Measurements from ENCODE around the gene SPINK5. TPM values are rescaled to one million over a fixed set of nuclear protein-coding genes. Genes with fewer than 3 reads are reported as not detected.

SPINK5 gene
- total RNA-seq, 4 donors from 2014 or later = 0.06 to 1.2 (median 0.45) TPM; not detected in 1

DNA sequence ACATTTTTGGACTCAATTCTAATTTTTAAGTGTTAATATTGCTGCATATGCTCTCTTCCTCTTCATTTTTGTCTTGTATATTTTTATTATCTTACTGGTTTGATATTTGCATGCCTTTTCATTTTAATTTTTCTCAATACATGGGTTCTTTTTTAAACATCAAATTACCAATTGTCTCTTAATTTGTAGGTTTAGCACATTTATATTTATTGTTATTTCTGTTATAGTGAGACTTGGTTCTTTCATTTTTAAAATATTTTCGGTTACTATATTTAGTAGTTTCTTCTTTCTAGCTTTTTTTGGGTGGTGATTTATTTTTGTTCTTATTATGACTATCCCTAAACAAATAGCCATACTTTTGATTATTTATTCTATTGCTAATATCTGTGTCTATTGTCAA lies 19.4 kb downstream of the SPINK5 start:
- no peak for TF ChIP-seq POLR2A (IDR thresholded peaks at IDR 0.05; ENCODE audit: low read depth)
- TF ChIP-seq EP300 (IDR thresholded peaks at IDR 0.05) = no peak
- TF ChIP-seq, protein P1, sequence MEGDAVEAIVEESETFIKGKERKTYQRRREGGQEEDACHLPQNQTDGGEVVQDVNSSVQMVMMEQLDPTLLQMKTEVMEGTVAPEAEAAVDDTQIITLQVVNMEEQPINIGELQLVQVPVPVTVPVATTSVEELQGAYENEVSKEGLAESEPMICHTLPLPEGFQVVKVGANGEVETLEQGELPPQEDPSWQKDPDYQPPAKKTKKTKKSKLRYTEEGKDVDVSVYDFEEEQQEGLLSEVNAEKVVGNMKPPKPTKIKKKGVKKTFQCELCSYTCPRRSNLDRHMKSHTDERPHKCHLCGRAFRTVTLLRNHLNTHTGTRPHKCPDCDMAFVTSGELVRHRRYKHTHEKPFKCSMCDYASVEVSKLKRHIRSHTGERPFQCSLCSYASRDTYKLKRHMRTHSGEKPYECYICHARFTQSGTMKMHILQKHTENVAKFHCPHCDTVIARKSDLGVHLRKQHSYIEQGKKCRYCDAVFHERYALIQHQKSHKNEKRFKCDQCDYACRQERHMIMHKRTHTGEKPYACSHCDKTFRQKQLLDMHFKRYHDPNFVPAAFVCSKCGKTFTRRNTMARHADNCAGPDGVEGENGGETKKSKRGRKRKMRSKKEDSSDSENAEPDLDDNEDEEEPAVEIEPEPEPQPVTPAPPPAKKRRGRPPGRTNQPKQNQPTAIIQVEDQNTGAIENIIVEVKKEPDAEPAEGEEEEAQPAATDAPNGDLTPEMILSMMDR (IDR thresholded peaks at IDR 0.05) = no peak
- no peak for TF ChIP-seq POLR2AphosphoS5 (IDR thresholded peaks at IDR 0.05)
- no peak for DNase-seq (ENCODE audit: extremely low spot score)
- WGBS = 93% methylated on average over 1 of the region's 1 CpG

GRCh38 chr5:148084269-148084668 lies 20.5 kb downstream of the SPINK5 start:
- Histone ChIP-seq H3K36me3 (no peaks in the 10 kb centered on the region), H3K4me3 (no peak overlapping the region), H3K27ac (replicated peaks in 1 of 4) (no peak overlapping the region), H3K9me3 (peaks cover 0 to 5% (median 0%) of the 10 kb centered on the region in 4 donors), H3K27me3 (no peaks in the 10 kb centered on the region), H3K4me1 (no peaks in the 10 kb centered on the region)
- TF ChIP-seq POLR2A (IDR thresholded peaks at IDR 0.05; ENCODE audit: low read depth) (no peak), EP300 (IDR thresholded peaks at IDR 0.05) (no peak), POLR2AphosphoS5 (IDR thresholded peaks at IDR 0.05) (no peak)
- TF ChIP-seq, protein P1 (IDR thresholded peaks at IDR 0.05) = no peak
- 67% methylated on average over 2 of the region's 2 CpGs for WGBS
- intact Hi-C loops (cut with DNase I) = no loop called here
- DNase-seq (ENCODE audit: extremely low spot score) = no peak

More for the DNA sequence above, 19.4 kb downstream of the SPINK5 start:
- no peak overlapping the region for H3K27ac ChIP-seq (replicated peaks in 1 of 4)
- no peaks in the 10 kb centered on the region for H3K36me3 ChIP-seq
- H3K4me3 ChIP-seq = no peak overlapping the region
- no peaks in the 10 kb centered on the region for H3K27me3 ChIP-seq
- intact Hi-C loops (cut with DNase I) = no loop called here
- H3K4me1 ChIP-seq = no peaks in the 10 kb centered on the region
- H3K9me3 ChIP-seq = peaks cover 0 to 5% (median 0%) of the 10 kb centered on the region in 4 donors

DNA sequence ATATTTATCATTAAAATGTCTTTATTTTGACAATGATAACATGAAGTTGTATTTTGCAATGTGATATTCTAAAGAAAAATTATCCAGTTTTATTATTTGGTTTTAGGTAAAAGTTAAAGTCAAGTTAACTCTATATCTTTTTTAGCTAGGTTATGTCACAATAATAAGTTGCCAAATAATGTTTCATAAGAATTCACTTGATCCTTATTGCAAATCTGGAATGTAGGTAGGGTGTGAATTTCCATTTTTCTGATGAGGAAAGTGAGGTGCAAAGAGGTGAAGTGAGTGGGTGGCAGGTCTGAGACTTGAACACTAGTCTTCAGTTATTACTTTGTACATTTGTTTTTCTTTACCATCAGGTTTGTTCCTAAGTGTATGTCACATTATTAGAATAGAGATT lies 21.5 kb downstream of the SPINK5 start:
- no peak overlapping the region for H3K4me3 ChIP-seq
- no peaks in the 10 kb centered on the region for H3K27me3 ChIP-seq
- TF ChIP-seq POLR2A (IDR thresholded peaks at IDR 0.05; ENCODE audit: low read depth) = no peak
- TF ChIP-seq, protein P1 (IDR thresholded peaks at IDR 0.05) = no peak
- no peak for TF ChIP-seq EP300 (IDR thresholded peaks at IDR 0.05)
- TF ChIP-seq POLR2AphosphoS5 (IDR thresholded peaks at IDR 0.05) = no peak
- DNase-seq (ENCODE audit: extremely low spot score) = no peak
- peaks cover 0 to 5% (median 0%) of the 10 kb centered on the region in 4 donors for H3K9me3 ChIP-seq
- H3K4me1 ChIP-seq = no peaks in the 10 kb centered on the region
- H3K36me3 ChIP-seq = no peaks in the 10 kb centered on the region
- no peak overlapping the region for H3K27ac ChIP-seq (replicated peaks in 1 of 4)
- intact Hi-C loops (cut with DNase I) = no loop called here

DNA sequence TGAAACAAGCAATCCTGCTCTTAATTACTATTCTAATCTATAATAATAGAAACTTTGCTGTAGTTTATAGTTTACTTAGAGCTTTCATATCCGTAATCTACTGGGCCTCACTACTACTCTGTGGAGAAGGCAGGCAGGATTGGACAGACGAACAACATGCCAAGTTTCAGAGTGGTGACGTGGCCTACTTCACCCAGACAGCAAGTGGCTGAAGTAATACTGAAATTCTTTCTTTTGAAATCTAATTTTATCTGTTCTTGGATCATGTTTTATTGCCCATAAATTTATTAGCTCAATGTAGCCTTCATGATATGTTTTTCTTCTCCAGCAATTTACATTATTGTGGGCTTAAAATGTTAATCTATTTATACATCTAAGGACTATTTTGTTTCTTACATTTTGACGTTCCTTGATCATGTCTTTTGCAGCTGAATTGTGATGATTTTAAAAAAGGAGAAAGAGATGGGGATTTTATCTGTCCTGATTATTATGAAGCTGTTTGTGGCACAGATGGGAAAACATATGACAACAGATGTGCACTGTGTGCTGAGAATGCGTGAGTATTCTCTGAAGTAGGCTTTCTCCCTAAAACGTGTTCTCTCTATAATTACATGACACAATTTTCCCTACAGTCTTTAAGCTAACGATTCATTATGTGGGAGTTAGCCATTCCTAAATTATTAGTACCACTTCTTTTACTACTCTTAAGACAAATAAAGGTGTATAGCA lies 22.4 kb downstream of the SPINK5 start:
- no peak for DNase-seq (ENCODE audit: extremely low spot score)
- H3K27me3 ChIP-seq = no peaks in the 10 kb centered on the region
- H3K4me1 ChIP-seq = no peaks in the 10 kb centered on the region
- 73% methylated on average over 7 of the region's 7 CpGs for WGBS
- TF ChIP-seq, protein P1 (IDR thresholded peaks at IDR 0.05) = no peak
- TF ChIP-seq POLR2A (IDR thresholded peaks at IDR 0.05; ENCODE audit: low read depth) = no peak
- no peak for TF ChIP-seq EP300 (IDR thresholded peaks at IDR 0.05)
- TF ChIP-seq POLR2AphosphoS5 (IDR thresholded peaks at IDR 0.05) = no peak
- H3K9me3 ChIP-seq = peaks cover 0 to 5% (median 0%) of the 10 kb centered on the region in 4 donors
- intact Hi-C loops (cut with DNase I) = no loop called here
- H3K27ac ChIP-seq (replicated peaks in 1 of 4) = no peak overlapping the region
- no peaks in the 10 kb centered on the region for H3K36me3 ChIP-seq
- no peak overlapping the region for H3K4me3 ChIP-seq
